ENCODE results near the gene TSPOAP1.

The TSPOAP1 gene

GRCh38 chr17:58365980-58366595 lies 37.5 kb upstream of the TSPOAP1 start:
- H3K4me3 ChIP-seq (ENCODE audit: low read depth, low read length), result no peak overlapping the region
- no peak for TF ChIP-seq CTCF (IDR thresholded peaks at IDR 0.05; ENCODE audit: low read depth, low read length)

- H3K4me3 ChIP-seq (ENCODE audit: low read depth, low read length), result no peak overlapping the region
- no peak for TF ChIP-seq CTCF (IDR thresholded peaks at IDR 0.05; ENCODE audit: low read depth, low read length)
Observed at GRCh38 chr17:58365185-58365979, 36.8 kb upstream of the TSPOAP1 start.

GRCh38 chr17:58364270-58364942 lies 35.8 kb upstream of the TSPOAP1 start:
- no peak overlapping the region for H3K4me3 ChIP-seq (ENCODE audit: low read depth, low read length)
- no peak for TF ChIP-seq CTCF (IDR thresholded peaks at IDR 0.05; ENCODE audit: low read depth, low read length)

- H3K4me3 ChIP-seq (ENCODE audit: low read depth, low read length), result no peak overlapping the region
- TF ChIP-seq CTCF (IDR thresholded peaks at IDR 0.05; ENCODE audit: low read depth, low read length), result no peak
Observed at GRCh38 chr17:58363457-58364185, 35.0 kb upstream of the TSPOAP1 start.

- TF ChIP-seq CTCF (IDR thresholded peaks at IDR 0.05; ENCODE audit: low read depth, low read length), result no peak
- no peak overlapping the region for H3K4me3 ChIP-seq (ENCODE audit: low read depth, low read length)
Observed at GRCh38 chr17:58362368-58363014, 33.9 kb upstream of the TSPOAP1 start.

GRCh38 chr17:58360296-58361063 lies 31.9 kb upstream of the TSPOAP1 start:
- TF ChIP-seq CTCF (IDR thresholded peaks at IDR 0.05; ENCODE audit: low read depth, low read length), result no peak
- no peak overlapping the region for H3K4me3 ChIP-seq (ENCODE audit: low read depth, low read length)

Data from WI38 (cell line).